Renal cortical epithelial cell (primary cell): ENCODE results near the gene MAGI2. TPM values are rescaled to one million over a fixed set of nuclear protein-coding genes. Genes with fewer than 3 reads are reported as not detected.
A peak's percentile ranks its signal among the peaks of the same experiment; 100 is the strongest.
"Not testable (repeated sequence)": the region's sequence is repeated elsewhere in the genome, so short reads cannot be mapped to it uniquely, and the experiment has no call there.

Source experiments
- DNase-seq: peaks from one replicate; pipeline ENCODE4 v3.0.0-alpha.2; 2011; ENCODE audit warnings: low read depth
- total RNA-seq: library from RNA; depleted of rRNA; stranded (reverse); fragments of >200 nt; gene quantifications from 2 replicates; pipeline ENCODE4 v1.2.3, GENCODE V29; 2014

Gene MAGI2
- total RNA-seq, 1 donor from 2014 or later: 2.9 TPM

- DNase-seq: no peak
These were observed 294.3 kb downstream of the MAGI2 start for GRCh38 chr7:79159040-79159664.

- DNase-seq: no peak
These were observed 296.2 kb downstream of the MAGI2 start for GRCh38 chr7:79157281-79157680.

GRCh38 chr7:79149831-79150230, 303.6 kb downstream of the MAGI2 start:
- no peak for DNase-seq

GRCh38 chr7:79142706-79143105, 310.8 kb downstream of the MAGI2 start:
- no peak for DNase-seq

DNA sequence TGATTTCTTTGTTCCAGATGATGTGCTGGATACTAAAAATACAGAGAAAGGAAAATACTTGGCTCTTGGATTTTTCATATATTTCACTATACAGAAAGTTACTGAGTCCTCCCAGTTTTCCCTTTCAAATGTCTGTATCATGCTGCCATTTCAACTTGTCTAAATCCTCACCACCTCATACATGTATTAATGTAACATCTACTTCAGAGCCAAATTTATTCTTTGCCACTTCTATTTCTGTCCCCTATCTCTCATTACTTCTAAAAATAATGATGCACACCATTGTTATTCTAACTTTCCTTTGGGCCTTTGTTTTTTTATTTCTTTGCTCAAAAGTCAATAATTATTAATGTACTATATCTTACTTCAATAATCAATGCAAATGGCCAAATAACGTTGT, 312.2 kb downstream of the MAGI2 start:
- no peak for DNase-seq

GRCh38 chr7:79137942-79138341, 315.5 kb downstream of the MAGI2 start:
- DNase-seq: no peak

- DNase-seq: no peak
These were observed 320.5 kb downstream of the MAGI2 start for GRCh38 chr7:79132844-79133451.

GRCh38 chr7:79130715-79131114, 322.8 kb downstream of the MAGI2 start:
- no peak for DNase-seq

DNA sequence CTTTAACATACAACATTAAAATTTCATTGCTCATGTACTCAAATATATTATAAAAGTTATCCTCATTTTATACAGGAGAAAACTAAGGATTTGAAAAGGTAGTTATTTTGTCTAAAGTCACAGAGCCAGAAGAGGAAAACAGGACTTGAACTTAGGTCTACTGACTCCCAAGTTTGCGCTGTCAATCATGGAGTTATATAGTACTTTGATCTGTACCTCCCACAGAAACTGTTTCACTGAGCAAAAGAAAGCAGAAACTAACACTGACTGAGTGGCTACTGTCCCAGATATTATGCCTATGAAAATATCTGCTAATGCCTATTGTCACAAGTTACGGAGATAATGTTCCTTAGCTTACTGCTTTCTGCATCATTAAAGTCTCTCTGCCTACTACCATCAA, 329.1 kb downstream of the MAGI2 start:
- no peak for DNase-seq

DNA sequence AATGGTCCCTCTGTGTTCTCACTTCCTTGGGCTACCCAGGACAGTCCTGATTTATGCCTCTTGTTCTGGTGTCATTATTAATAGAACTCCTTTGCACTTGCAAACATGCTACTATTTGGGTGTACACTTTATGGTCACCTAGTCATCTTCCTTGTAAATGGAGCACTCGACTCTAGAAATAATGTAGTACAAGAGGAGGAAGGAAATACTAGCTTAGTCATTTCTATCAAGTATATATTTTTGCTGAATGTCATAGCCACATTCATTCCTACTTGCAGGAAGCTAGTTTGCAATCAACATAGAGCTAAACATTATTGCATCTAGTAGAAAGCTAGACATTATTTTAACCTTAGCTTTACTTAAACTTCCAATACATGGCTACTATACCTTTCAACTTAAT, 335.3 kb downstream of the MAGI2 start:
- DNase-seq: no peak

DNA sequence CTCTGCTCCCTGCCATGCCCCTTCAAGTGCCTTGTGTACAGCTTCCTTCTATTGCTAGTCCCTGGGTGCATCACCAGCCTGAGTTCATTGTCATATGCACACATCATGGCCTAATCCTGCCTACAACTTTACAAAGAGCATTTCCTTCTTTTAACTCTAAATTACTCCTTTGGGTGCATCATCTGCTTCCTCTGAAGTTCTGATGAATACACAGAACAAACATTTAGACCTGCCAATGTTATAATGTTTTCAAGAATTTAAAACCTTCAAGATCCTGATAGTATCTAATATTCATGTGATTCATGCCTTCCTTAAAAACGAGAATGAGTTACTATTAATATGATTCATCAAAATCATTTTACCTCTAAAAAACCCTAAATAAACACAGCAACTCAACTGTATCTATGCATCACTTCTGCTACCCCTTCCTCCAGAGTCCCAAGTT, 357.1 kb downstream of the MAGI2 start:
- DNase-seq: peak; percentile 32

GRCh38 chr7:79093421-79093820, 360.0 kb downstream of the MAGI2 start:
- DNase-seq: no peak

DNA sequence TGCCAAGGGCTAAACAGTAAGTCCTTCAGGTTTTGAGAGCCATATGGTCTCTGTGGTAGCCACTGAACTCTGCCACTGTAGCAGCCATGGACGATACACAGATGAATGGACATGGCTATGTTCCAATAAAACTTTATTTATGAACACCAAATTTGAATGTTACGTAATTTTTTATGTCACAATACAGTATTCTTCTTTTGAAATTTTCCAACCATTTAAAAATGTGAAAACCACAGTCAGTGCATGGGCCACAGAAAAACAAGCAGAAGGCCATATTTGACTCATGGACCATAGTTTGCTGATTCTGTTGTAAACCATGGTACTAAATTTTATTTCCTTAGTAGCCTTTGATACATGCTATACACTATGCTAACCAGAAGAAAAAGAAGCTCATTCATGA, 361.8 kb downstream of the MAGI2 start:
- DNase-seq: no peak

DNA sequence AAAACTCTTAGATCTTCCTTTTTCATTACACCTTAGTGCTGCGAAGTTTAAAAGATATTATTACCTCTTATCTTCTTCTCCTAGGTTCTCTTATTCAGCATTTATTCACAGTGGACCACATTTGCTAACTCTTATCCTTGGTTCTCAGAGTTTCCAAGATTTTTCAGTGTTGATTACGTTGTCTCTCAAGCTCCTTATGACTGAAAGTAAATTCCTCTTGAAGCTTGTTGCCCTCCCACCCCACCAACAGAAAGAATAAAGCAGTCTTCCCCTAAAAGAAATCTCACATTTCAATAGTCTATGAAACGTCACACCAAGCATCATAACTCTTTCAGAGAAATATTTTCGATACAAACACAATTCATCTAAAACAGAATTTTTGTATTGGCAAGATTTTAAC, 362.5 kb downstream of the MAGI2 start:
- DNase-seq: no peak

DNA sequence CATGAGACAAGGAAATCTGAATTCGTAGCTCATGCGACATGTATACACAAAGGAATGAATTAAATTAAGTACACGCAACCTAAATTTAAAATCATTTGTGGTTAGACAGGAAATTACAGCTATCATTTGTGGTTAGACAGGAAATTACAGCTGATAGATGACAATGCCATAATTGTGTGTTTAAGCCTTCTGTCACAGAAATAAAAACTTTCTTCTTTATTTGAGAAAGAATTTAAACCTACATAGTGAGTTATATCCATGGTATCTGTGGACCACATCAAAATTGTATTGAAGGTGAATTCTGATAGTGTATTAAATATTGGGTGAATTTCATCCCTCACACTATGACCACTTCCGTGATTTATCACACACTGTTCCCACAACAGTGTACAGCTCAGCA, 362.9 kb downstream of the MAGI2 start:
- no peak for DNase-seq

- no peak for DNase-seq
These were observed 369.0 kb downstream of the MAGI2 start for GRCh38 chr7:79084423-79084822.

- DNase-seq: no peak
These were observed 373.4 kb downstream of the MAGI2 start for GRCh38 chr7:79079919-79080554.

- DNase-seq: no peak
These were observed 375.2 kb downstream of the MAGI2 start for GRCh38 chr7:79078273-79078672.

- not testable (repeated sequence) for DNase-seq
These were observed 382.3 kb downstream of the MAGI2 start for GRCh38 chr7:79071187-79071586.

DNA sequence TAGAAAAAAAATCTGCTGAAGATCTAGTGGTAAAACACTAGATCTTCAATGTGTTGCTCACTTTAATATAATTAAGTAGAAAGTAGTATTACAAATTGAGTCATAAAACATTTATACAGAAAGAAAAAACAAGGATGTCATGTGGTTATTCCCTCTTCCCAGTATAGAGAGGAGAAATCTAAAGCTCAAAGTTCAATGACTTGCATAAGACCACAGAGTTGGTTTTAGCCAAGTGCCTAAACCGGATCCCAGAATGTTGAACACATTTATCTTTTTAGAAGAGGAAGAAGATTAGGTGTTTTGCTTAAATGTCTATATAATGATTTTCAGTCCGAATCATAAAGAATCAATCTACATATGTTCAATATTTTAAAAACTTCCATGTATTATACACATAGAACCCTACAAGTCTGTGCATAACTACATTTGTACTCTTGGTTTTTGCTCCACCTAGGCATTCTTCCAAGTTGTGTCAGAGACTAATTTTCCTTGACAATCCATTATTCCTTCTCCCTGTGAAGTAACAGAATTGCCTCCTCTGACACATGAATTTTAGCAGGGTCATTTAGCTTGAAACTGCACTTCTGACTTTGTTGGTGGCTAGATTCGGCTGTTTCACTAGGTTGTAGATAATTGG, 389.2 kb downstream of the MAGI2 start:
- DNase-seq: peak; percentile 46

- DNase-seq: no peak
These were observed 390.3 kb downstream of the MAGI2 start for GRCh38 chr7:79063019-79063698.

GRCh38 chr7:79060498-79060897, 393.0 kb downstream of the MAGI2 start:
- no peak for DNase-seq
